HepG2 (cell line): ENCODE measurements around the gene ANKS1B. TPM values are rescaled to one million over a fixed set of nuclear protein-coding genes. Genes with fewer than 3 reads are reported as not detected.

Source experiments
- ATAC-seq: fragments of 200-7000 bp; cut with Tn5 transposase; 3 replicates; pipeline ENCODE4 v1.9.1; 2020; ENCODE audit warnings: mild to moderate bottlenecking, moderate library complexity
- BruUV-seq: library from RNA; stranded (reverse); fragments of 400-500 nt; replicated peaks from 2 replicates; lab custom pipeline; 2021; lab: Mats Ljungman, UMichigan
- CTCF ChIA-PET: fragments of 300-600 bp; formaldehyde crosslinking; extraction: SDS; loops from one replicate; lab custom pipeline; 2021; ENCODE audit warnings: low total read pairs, inconsistent platforms, low intra/inter-chr PET ratio; lab: Yijun Ruan, JAX
- POLR2A ChIA-PET: fragments of 350-600 bp; sonication (Branson Sonifier 250); formaldehyde crosslinking; loops from one replicate; lab custom pipeline; 2020; ENCODE audit warnings: antibody characterized with exemption, inconsistent platforms; lab: Yijun Ruan, JAX
- DNase-seq: peaks from one replicate; pipeline ENCODE4 v3.0.0-alpha.2; 2015; ENCODE audit warnings: low spot score
- FAIRE-seq: peaks from 3 replicates; lab custom pipeline; 2011; peaks lifted over from hg19 to GRCh38; lab: Jason Lieb, UNC
- H2AFZ ChIP-seq: one replicate; pipeline ENCODE4 v1.6.1; 2011; ENCODE audit warnings: low read length, inconsistent platforms
- H3K27ac ChIP-seq: fragments of 300-600 bp; 3 replicates; pipeline ENCODE4 v1.8.0; 2011; ENCODE audit warnings: mixed run types, mild to moderate bottlenecking, mixed read lengths, low read length, inconsistent platforms; ENCODE audit not compliant: insufficient read depth; ENCODE audit errors: extremely low read length
- H3K27me3 ChIP-seq, 2 experiments: fragments of 200-600 bp in 1 of 2; 2 replicates in 1 of 2; 3 replicates in 1 of 2; pipeline versions ENCODE4 v1.6.0 to v1.8.0; 2011; ENCODE audit warnings: low read length in 2 of 2, mild to moderate bottlenecking in 2 of 2, moderate library complexity in 2 of 2, inconsistent platforms in 1 of 2; ENCODE audit not compliant: insufficient read depth in 2 of 2, control insufficient read depth in 1 of 2
- H3K36me3 ChIP-seq, 2 experiments: fragments of 200-600 bp in 1 of 2; replicated peaks in 1 of 2; 2 replicates in 1 of 2; 3 replicates in 1 of 2; pipeline versions ENCODE4 v1.5.1 to v1.8.0; 2011; ENCODE audit warnings: low read length in 2 of 2, inconsistent platforms in 1 of 2; ENCODE audit not compliant: insufficient read depth in 2 of 2, control insufficient read depth in 1 of 2
- H3K4me1 ChIP-seq: 2 replicates; pipeline ENCODE4 v1.5.1; 2012; ENCODE audit warnings: low read length, inconsistent platforms; ENCODE audit not compliant: insufficient read depth
- H3K4me2 ChIP-seq: 2 replicates; pipeline ENCODE4 v1.6.0; 2011; ENCODE audit warnings: low read depth, low read length, inconsistent platforms
- H3K4me3 ChIP-seq, 3 experiments: fragments of 200-600 bp in 1 of 3; sonication (generic), shearing (Covaris generic) in 1 of 3; replicated peaks in 1 of 3; 2 replicates each; pipeline ENCODE4 v1.5.1; 2011 to 2016; ENCODE audit warnings: low read length in 3 of 3, inconsistent platforms in 2 of 3, low read depth in 2 of 3, mild to moderate bottlenecking in 2 of 3, control low read depth in 1 of 3, mixed read lengths in 1 of 3; ENCODE audit not compliant: insufficient read depth in 1 of 3
- H3K79me2 ChIP-seq: one replicate; pipeline ENCODE4 v1.6.1; 2011; ENCODE audit warnings: low read length, inconsistent platforms; ENCODE audit not compliant: insufficient read depth
- H3K9ac ChIP-seq: 2 replicates; pipeline ENCODE4 v1.6.0; 2011; ENCODE audit warnings: mild to moderate bottlenecking, low read depth, low read length, inconsistent platforms; ENCODE audit not compliant: insufficient read depth
- H3K9me3 ChIP-seq: 2 replicates; pipeline ENCODE4 v1.5.1; 2012; ENCODE audit warnings: mild to moderate bottlenecking, low read length
- H4K20me1 ChIP-seq: 2 replicates; pipeline ENCODE4 v1.6.0; 2011; ENCODE audit warnings: inconsistent platforms, mild to moderate bottlenecking, low read length, moderate library complexity; ENCODE audit not compliant: insufficient read depth
- CREM ChIP-seq, 2 experiments: sonication (generic) in 1 of 2; formaldehyde crosslinking in 1 of 2; IDR thresholded peaks; 2 replicates each; pipeline versions ENCODE4 v1.4.0 to v1.6.1; 2016 to 2020; ENCODE audit warnings: antibody characterized with exemption in 1 of 2, mild to moderate bottlenecking in 1 of 2, missing genetic modification reagents in 1 of 2
- EHMT2 ChIP-seq: fragments of 200-600 bp; sonication (generic); IDR thresholded peaks from 2 replicates; pipeline ENCODE4 v1.7.0; 2017; ENCODE audit warnings: antibody characterized with exemption, low read depth, low read length, borderline replicate concordance
- LCORL ChIP-seq, 2 experiments: fragments of 450-650 bp in 1 of 2; sonication (generic) in 1 of 2; formaldehyde crosslinking in 1 of 2; IDR thresholded peaks; 2 replicates each; pipeline versions ENCODE4 v1.5.0 to v1.6.1; 2017 to 2020; ENCODE audit warnings: antibody characterized with exemption in 1 of 2, missing genetic modification reagents in 1 of 2
- NBN ChIP-seq: fragments of 450-650 bp; conservative IDR thresholded peaks from 2 replicates; pipeline ENCODE4 v1.6.1; 2017
- TARDBP ChIP-seq: sonication (generic); formaldehyde crosslinking; IDR thresholded peaks from 2 replicates; pipeline ENCODE4 v1.8.0; 2022; ENCODE audit warnings: mild to moderate bottlenecking, missing genetic modification reagents
- ZNF207 ChIP-seq: fragments of 450-650 bp; IDR thresholded peaks from 2 replicates; pipeline ENCODE4 v1.6.1; 2016; ENCODE audit warnings: antibody characterized with exemption, borderline replicate concordance
- ZNF564 ChIP-seq: sonication (generic); formaldehyde crosslinking; IDR thresholded peaks from 2 replicates; pipeline ENCODE4 v1.8.1; 2023; ENCODE audit warnings: mild to moderate bottlenecking, missing genetic modification reagents
- ZNF672 ChIP-seq: sonication (generic); formaldehyde crosslinking; IDR thresholded peaks from 2 replicates; pipeline ENCODE4 v1.8.1; 2022; ENCODE audit warnings: missing genetic modification reagents
- ZNF768 ChIP-seq: sonication (generic); formaldehyde crosslinking; IDR thresholded peaks from 2 replicates; pipeline ENCODE4 v1.4.0; 2020; ENCODE audit warnings: missing genetic modification reagents
- WGBS: methylation state at CpG from one replicate; pipeline ENCODE4 v1.1.6; 2017; ENCODE audit warnings: low lambda C conversion rate; 5-methylcytosine and 5-hydroxymethylcytosine counted together
- in situ Hi-C: cut with HindIII; loops from 2 replicates; pipeline ENCODE4 v1.10.0; 2017; ENCODE audit warnings: low pct_unique_long_range_greater_than_20kb; ENCODE audit not compliant: extremely low pct_ligation_motif_present
- intact Hi-C: fragments of 100-400 bp; cut with micrococcal nuclease; formaldehyde crosslinking; loops from one replicate; pipeline ENCODE4 v1.10.0; 2022; ENCODE audit not compliant: unreplicated experiment
- polyA plus RNA-seq, 8 experiments: library from polyadenylated mRNA; depleted of rRNA in 3 of 8; stranded (reverse) in 7 of 8; unstranded in 1 of 8; fragments of >200 nt; fragmentation: Illumina TruSeq in 4 of 8; extraction: Trizol in 4 of 8; gene quantifications; 2 replicates each; pipeline versions ENCODE4 v1.2.1 to v1.2.3, GENCODE V29; 2011 to 2016; ENCODE audit warnings: low read depth in 4 of 8, missing spikeins in 1 of 8, mixed read lengths in 1 of 8; ENCODE audit not compliant: insufficient read depth in 1 of 8
- total RNA-seq, 5 experiments: library from RNA; depleted of rRNA; stranded (reverse); fragments of >200 nt; fragmentation: Illumina TruSeq; extraction: Trizol; gene quantifications; 2 replicates each; pipeline ENCODE4 v1.2.3, GENCODE V29; 2016; ENCODE audit warnings: low read depth in 1 of 5
- TF ChIP-seq, protein P1 (sequence below): IDR thresholded peaks from 2 replicates; pipeline ENCODE4 v1.6.1; 2012; ENCODE audit warnings: low read depth, low read length, improper control_type of control experiment

ANKS1B gene
- total and polyA plus RNA-seq, 2 of the 13 experiments (the other 11 are each of a cell fraction or from before 2014, with no cell fraction given) = 0.15 TPM; not detected in 1

DNA sequence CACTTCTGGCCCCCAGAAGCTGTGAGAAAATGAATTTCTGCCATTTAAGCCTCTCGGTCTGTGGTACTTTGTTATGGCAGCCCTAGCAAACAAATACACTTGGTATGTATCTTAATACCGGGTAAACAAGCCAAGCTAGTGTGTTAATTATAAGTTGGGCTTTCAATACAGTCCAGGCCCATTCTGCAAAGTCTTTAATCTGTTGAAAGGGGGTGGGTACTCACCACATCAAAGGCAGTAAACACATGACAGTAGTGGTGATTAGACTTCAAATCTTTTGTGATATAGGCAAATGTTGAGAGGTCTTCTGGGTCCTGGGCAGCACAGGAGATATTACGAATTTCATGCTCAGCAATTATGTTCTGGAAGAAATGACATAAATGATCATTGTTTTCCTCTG, 1211.9 kb downstream of the ANKS1B start:
- H3K9me3 ChIP-seq = no peaks in the 10 kb centered on the region
- H3K4me2 ChIP-seq = no peak overlapping the region
- ChIA-PET POLR2A (no interaction called here), CTCF (no interaction called here)
- TF ChIP-seq ZNF768 (CRISPR knock-in tag) (no peak), CREM (IDR thresholded peaks at IDR 0.05) (no peak), CREM (CRISPR knock-in tag; IDR thresholded peaks at IDR 0.05) (no peak), EHMT2 (no peak), TARDBP (no peak), NBN (no peak)
- intact Hi-C loops = no loop called here
- WGBS = 6% methylated on average over 3 of the region's 3 CpGs
- H3K4me1 ChIP-seq = no peaks in the 10 kb centered on the region
- H3K9ac ChIP-seq = no peak overlapping the region
- no peaks in the 10 kb centered on the region for H3K79me2 ChIP-seq
- peaks cover 0 to 7% of the 10 kb centered on the region in 2 experiments; a peak in 2 of 5 replicates for H3K27me3 ChIP-seq
- in situ Hi-C loops = no loop called here
- ATAC-seq = no peak
- H4K20me1 ChIP-seq = no peaks in the 10 kb centered on the region
- DNase-seq = no peak
- no peak for FAIRE-seq
- no TSS peak for BruUV-seq
- H3K36me3 ChIP-seq = no peaks in the 10 kb centered on the region
- no peak overlapping the region for H2AFZ ChIP-seq
- no peak overlapping the region for H3K4me3 ChIP-seq
- H3K27ac ChIP-seq = no peak overlapping the region

DNA sequence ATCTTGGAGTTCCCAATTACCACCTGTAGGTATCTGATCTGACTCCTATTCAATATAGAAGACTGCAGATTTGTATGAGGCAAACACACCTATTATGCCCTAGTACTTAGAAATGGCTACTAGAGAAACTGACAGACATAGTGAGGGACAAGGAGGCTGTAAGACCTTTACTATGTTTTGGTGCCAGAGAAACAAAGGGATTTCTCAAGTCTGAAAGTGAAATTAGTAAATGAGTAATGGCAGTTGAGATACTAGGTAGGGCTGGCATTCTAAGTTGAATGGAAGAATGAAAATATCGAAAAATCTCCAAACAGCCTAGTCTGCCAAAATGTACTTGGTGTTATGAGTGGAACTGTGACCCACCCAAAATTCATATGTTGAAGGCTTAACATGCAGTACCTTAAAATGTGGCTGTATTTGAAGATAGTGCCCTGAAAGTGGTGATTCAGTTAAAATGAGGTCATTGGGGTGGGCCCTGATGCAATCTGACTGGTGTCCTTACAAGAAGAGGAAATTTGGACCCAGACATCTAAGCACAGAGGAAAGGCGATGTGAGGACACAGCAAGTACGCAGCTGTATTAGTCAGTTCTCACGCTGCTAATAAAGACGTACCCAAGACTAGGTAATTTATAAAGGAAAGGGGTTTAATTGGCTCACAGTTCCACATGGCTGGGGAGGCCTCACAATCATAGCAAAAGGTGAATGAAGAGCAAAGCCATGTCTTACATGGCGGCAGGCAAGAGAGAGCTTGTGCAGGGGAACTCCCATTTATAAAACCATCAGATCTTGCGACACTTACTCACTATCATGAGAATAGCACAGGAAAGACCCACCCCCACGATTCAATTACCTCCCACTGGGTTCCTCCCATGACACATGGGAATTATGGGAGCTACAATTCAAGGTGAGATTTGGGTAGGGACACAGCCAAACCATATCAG, 1212.7 kb downstream of the ANKS1B start:
- FAIRE-seq (no peak), DNase-seq (no peak), ATAC-seq (no peak)
- Histone ChIP-seq H3K27me3 (no peaks in the 10 kb centered on the region), H3K36me3 (no peaks in the 10 kb centered on the region), H3K4me2 (no peak overlapping the region), H3K4me1 (no peaks in the 10 kb centered on the region), H3K27ac (no peak overlapping the region), H3K9me3 (no peaks in the 10 kb centered on the region), H3K4me3 (no peak overlapping the region), H2AFZ (no peak overlapping the region), H3K79me2 (no peaks in the 10 kb centered on the region), H4K20me1 (no peaks in the 10 kb centered on the region), H3K9ac (no peak overlapping the region)
- no TSS peak for BruUV-seq
- in situ Hi-C loops (no loop called here), intact Hi-C loops (no loop called here)
- CTCF ChIA-PET = no interaction called here
- POLR2A ChIA-PET = no interaction called here
- WGBS = 58% methylated on average over 7 of the region's 8 CpGs
- TF ChIP-seq, protein P1, sequence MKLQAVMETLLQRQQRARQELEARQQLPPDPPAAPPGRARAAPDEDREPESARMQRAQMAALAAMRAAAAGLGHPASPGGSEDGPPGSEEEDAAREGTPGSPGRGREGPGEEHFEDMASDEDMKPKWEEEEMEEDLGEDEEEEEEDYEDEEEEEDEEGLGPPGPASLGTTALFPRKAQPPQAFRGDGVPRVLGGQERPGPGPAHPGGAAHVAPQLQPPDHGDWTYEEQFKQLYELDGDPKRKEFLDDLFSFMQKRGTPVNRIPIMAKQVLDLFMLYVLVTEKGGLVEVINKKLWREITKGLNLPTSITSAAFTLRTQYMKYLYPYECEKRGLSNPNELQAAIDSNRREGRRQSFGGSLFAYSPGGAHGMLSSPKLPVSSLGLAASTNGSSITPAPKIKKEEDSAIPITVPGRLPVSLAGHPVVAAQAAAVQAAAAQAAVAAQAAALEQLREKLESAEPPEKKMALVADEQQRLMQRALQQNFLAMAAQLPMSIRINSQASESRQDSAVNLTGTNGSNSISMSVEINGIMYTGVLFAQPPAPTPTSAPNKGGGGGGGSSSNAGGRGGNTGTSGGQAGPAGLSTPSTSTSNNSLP = no peak
- TF ChIP-seq LCORL (IDR thresholded peaks at IDR 0.05) (no peak), LCORL (CRISPR knock-in tag; IDR thresholded peaks at IDR 0.05) (no peak), ZNF672 (no peak), ZNF207 (no peak), ZNF564 (CRISPR knock-in tag) (no peak)
